GM15510 (cell line): Measurements from ENCODE around the gene C6orf89.

ENCODE experiments used
- POLR2A ChIP-seq: IDR thresholded peaks from 3 replicates; pipeline ENCODE4 v1.6.1; 2011; ENCODE audit warnings: borderline replicate concordance; ENCODE audit not compliant: insufficient read length; ENCODE audit errors: extremely low read depth

C6orf89 gene, protein sequence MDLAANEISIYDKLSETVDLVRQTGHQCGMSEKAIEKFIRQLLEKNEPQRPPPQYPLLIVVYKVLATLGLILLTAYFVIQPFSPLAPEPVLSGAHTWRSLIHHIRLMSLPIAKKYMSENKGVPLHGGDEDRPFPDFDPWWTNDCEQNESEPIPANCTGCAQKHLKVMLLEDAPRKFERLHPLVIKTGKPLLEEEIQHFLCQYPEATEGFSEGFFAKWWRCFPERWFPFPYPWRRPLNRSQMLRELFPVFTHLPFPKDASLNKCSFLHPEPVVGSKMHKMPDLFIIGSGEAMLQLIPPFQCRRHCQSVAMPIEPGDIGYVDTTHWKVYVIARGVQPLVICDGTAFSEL

DNA sequence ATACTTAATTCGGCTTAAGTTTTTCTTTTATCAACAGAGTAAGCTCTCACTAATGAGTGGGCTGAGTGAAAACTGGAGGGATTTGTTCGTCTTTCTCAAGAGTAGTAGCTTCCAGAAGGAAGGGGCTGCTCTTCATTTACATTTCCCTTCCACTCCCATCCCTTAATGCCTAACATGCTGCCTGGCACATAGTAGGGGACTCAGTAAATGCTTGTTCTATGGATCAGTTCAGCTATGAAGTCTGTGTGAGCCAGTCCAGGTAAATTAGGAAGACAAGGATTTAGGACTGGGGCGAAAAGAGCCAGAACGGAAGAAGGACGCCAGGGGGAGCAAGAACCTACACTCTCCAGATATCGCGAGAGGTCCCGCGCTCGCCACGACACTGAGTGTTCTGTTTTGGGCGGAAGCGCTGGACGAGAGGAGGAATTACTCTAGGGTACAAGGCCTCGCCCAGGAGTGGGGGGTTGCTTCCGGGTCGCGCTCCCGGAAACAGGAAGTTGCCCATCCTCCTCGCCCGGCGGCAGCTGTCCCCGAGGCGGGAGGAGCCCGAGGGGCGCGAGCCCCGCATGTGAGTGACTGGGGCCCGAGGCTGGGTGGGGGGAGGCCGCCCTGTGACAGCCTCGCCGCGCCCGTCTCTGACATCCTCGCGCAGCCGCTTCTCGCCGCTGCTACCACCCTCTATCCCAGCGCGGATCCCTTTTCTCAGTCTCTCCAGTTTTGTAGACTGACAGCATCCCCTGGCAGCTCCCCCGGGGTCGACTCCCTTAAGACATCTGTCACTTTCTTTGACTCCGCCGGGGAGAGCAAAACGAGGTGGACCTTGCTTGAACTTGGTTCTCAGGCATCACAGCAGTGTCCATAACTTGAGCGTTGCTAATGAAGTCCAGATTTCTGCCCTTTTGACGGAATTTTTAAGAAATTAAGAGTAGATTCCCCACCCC is at the start of gene C6orf89:
C6orf89 (plus strand) TSS at position 492 of the 941 bp plus-strand sequence. CDS start 13,493 bp downstream, outside the sequence.
- peak; percentile 86 for TF ChIP-seq POLR2A

DNA sequence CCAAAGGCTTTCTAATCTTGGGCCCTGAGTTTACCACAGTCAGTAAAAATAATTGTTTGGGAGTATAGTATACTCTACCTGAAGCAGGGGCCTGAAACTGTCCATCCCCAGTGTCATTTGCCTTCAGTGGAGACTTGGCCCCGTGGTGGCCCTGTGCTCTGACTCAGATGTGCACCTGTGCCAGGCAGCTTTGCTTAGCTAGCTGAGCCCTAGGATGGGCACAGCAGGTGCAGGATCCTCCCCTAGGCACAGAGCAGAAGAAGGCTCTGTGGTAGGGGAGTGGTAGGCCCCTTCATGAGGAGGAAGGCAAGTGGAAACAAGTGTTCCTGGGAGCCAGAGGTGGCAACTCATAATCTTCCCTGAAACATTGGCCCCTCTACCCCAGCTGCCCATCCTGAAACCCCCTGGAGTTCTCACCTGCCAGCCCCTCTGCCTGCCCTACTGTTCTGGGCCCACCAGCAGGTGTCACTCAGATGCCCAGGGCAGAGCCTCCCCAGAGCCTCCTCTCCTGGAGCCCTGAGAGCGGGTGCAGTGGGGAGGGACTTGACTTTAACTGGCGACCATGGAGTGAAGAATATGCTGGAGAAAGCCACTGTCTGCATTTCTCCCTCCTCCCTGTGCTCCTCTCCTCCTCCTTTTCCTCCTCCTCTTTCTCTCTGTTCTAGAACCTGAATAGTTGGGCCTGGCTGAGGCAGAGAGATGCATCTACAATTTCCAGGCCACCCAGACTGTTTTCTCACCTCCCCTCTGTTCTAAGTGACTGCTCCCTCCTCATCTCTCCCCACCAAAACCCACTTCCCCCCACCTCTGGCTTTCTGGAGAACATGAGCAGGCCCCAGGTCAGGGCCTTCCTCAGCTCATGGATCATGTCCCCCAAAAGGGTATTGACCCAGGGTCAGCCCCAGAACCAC is 49.4 kb upstream of the C6orf89 start:
- no peak for TF ChIP-seq POLR2A

DNA sequence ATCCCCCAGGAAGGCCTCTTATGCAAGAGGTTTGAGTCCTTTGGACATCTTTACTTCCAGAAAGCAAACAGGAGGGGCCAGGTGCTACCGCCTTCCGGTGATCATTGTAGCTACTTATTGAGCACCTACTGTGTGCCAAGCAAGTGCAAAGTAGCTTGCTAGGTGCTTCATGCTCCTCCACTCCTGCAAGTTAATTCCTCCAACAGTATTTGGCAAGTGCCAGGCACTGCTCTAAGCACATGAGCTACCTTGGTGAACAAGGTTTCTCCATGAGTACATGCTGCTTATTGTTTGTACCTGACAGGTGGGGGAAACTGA is 48.8 kb upstream of the C6orf89 start:
- TF ChIP-seq POLR2A, result no peak

DNA sequence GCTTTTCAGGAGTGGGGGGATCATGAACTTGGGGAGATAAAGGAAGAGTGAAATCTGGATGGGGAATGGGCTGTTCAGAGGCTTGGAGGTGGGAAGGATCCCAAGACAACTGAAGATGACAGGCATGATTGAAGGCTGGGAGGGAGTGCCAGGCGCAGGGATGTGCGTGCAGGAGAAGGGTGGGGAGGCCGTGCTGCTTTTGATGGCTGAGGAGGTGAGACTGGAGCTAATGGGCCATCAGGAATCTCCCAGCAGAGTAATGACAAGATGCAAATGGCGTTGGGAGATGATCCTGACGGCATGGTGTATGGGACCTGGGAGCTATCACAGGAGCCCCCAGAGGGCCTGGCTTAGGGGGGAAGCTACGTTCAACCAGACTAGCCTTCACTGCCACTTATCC is 48.1 kb upstream of the C6orf89 start:
- no peak for TF ChIP-seq POLR2A

DNA sequence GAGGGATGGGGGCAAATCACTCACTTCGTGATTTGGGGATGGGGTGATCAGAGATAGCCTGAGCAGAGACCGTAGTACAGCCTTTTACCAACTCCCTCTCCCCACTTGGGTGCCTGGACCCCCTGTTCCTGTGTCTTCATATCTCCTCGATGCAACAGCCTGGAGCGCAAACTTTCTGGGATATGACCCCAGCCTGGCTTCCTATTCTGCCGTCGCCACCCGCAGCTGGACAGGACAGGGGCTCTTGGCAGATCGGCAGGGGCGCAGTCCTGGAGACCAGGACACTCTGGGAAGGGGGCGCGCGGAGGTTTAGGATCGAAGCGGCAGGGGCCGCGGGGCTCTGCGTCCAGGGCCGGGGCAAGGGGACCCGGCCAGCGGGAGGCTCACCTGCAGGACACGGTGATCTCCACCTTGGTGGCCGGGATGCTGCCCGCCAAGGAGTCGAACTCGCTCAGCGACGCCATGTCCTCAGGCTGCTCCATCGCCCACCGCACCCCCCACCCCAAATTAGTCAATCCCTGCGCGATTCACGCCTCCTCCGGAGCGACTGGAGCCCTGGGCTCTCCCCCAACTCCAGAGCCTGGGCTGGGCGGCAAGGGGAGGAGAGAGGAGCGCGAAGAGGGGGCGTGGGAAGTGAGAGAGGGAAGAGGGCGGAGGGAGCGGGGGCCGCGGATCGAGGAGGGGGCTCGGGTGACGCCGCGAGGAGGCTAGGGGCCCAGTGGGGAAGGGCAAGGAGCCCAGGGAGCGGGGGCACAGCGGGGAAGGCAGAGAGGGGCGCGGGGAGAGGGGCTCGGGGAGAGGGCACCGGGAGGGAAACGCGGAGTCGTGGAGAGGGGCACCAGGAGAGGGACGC is 46.6 kb upstream of the C6orf89 start, which contains the start of gene CPNE5:
CPNE5 (minus strand) TSS at position 549 of the 853 bp plus-strand sequence; CDS start at position 482, 67 bp downstream.
- TF ChIP-seq POLR2A, result no peak

DNA sequence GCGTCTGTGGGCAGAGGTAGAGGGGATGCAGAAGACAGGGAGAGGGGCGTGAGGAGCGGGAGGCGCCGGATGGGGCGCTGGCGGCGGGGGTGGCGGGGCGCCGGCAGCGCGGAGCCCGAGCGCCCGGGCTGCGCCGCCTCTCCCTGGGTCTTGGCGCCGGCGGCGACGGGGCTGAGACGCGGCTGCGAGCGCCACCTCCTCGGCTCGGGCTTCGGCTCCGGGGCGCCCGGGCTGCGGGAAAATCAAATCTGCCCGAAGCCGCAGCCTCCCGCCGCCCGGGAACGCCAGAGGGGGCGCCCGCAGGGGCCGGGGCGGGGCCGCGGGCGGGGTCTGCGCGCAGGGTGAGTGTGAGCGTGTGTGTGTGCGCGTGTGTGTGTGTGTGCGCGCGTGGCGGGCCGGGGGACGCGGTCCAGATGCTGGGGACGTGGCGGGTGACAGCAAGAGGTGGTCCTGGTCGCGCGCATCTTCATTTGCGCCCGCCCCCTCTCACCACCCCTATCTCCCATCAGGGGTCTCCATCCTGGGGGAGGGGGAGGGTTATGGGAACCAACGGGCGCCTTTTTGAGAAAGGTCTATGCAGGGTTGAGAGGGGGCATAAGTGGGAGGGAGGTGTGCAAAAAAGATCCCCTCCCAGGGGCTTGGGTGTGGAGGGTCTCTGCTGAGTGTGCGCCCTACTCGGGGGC is 45.9 kb upstream of the C6orf89 start:
- no peak for TF ChIP-seq POLR2A

DNA sequence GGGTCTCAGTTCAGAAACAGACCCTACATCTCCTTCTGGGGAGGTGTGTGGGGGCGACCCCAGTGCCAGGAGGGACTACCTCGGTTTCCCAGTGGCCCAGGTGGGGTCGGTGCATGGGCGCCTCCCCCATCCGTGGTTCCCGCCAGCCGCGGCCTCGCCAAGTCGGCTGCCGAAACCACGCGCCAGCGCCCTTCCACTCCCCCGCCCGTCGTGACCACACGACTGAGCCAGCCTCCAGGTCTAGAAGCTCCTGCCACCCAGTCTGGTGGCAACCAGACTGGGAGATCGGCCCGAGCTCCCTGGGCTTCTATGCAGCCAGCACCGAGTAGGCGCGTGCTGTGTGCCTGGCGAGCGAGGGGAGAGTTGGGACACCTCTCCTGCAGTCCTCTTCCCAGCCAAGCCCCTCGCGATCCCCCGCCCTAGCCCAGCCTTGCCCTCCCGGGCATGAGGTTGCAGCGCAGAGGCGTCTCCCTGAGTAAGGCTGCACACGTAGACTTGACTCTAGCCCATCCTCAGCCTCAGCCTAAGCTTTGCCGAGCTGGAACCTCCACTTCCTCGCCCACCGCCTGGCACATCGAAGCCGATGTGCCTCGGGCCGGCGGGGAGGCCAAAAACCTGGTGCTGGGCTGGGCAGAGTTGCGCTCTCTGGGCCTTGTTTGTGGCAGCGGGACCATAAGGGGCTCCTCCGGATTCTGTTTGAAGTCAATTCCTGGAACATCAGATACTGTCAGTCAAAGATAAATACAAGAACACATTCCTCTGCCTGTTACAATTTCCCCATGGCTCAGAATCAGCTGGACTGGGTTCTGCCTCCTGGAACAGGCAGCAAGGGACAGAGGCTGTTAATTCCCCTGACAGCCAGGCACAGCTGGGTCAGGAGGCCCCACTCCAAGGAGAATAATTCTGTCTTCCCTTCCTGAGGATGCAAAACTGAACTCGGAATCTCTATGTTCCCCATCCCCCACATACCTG is 45.0 kb upstream of the C6orf89 start:
- no peak for TF ChIP-seq POLR2A

DNA sequence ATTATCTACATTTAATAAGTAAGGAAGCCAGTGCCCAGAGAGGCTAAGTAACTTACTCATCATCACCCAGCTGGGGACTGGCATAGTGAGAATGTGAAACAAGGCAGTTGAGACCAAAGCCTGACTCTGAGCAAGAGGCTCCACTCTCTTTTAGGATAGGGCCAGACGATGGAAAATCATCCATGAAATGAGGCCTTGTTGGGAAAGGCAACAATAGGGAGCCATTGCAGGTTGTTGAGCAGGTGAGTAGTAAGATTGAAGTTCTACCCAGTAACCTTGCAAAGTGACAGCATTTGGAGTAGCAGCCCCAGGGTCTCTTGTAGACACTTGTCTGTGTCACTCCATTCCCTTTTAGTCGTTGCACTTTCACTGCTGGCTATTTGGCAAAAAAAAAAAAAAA is 44.0 kb upstream of the C6orf89 start:
- no peak for TF ChIP-seq POLR2A

DNA sequence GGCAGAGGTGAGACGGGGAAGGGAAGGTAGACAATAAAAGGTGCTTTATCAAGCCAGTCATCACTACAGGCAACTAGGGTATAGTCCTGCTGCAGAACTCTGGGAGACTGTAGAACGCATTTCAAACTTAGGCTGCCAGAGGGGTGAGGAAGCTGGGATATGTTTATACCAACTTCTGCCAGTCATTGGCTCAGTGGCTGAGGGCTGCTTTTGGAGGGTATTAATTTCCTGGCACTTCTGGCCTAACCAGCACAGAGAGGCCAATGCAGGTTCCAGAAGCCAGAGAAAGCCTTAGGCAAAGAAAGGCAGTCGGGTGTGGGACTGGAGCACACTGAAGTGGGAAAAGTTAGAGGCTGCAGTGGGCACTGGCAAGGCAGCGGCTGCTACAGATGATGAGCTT is 42.6 kb upstream of the C6orf89 start:
- TF ChIP-seq POLR2A, result no peak

DNA sequence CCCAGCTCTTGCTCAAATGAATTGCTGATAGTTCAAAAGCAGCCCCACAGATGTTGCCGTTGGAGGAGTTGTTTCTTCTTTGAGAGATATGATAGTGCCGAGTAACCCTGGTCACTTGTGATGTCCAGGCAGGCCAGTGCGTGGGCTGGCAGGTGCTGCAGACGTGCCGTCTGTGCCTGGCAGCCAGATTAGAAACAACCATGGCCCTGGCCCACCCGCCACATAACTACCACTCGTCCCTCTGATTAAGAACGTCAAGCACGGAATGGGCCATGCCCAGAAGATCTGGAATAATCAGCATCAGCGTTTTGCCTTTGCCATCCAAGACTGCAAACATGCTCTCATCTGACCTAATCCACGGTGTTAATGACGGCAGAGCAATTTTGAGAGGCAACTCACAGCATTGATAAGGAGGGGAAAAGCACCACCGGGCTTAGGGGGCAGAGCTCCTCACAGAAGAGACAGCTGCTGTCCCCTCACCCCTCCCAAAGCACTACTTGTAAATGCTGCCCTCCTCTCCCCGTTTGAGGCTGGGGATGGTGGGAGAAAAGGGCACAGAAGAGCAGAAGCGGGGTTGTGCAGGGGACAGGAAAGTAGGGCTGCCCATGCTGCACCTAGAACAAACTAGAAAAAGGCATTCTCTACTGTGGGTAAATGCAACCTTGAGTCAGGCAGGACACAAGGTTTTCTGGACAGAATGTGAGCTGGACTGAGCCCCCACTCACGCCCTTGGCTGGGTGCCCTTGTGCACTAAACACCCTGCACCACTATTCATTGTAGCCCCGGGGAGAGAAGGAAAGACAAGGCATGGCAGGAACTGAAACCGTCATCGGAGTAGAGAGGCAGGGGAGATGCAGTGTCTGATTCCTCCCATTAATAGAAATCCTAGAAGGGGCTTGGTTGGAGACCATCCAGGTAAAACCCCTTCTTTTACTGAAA is 41.3 kb upstream of the C6orf89 start:
- TF ChIP-seq POLR2A, result no peak

DNA sequence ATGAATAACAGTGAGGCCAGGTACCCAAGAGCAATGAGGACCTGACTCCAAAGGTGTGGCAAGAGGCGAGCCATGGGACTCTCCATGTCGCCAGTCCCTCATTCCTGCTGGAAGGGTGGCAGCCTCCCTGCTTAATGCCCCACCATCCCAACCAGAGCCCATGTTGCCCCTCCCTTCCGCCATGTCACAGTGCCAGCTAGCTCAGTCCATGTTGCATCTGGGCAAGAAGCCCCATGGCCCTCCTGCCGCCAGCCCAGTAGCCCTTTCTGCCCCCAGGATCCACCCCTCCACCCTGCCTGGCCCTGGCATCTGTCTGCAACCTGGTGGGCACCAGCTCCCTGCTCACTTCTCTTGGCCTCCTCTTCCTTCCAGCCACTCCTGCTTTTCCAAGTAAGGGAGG is 40.5 kb upstream of the C6orf89 start:
- TF ChIP-seq POLR2A, result no peak
